Measurements from ENCODE around the gene ALG13. TPM values are rescaled to one million over a fixed set of nuclear protein-coding genes. Genes with fewer than 3 reads are reported as not detected.

Gene ALG13
- total RNA-seq, 4 donors from 2014 or later = 44.1 to 89.5 (median 53.7) TPM

- no peak for TF ChIP-seq CTCF (IDR thresholded peaks at IDR 0.05)
- DNase-seq (ENCODE audit: low spot score) (no peak), ATAC-seq (ENCODE audit: low FRiP score) (peak; percentile 19)
Observed at GRCh38 chrX:111649638-111650037, 31.3 kb upstream of the ALG13 start.

- ATAC-seq (ENCODE audit: low FRiP score) (no peak), DNase-seq (ENCODE audit: low spot score) (no peak)
- no peak for TF ChIP-seq CTCF (IDR thresholded peaks at IDR 0.05)
Observed at GRCh38 chrX:111650845-111651244, 30.1 kb upstream of the ALG13 start.

- no peak for TF ChIP-seq CTCF (IDR thresholded peaks at IDR 0.05)
- no peak for DNase-seq (ENCODE audit: low spot score)
- ATAC-seq (ENCODE audit: low FRiP score) = no peak
Observed at GRCh38 chrX:111652719-111653118, 28.3 kb upstream of the ALG13 start.

GRCh38 chrX:111661241-111661640, 19.7 kb upstream of the ALG13 start:
- no peak for DNase-seq (ENCODE audit: low spot score)
- ATAC-seq (ENCODE audit: low FRiP score) = no peak
- TF ChIP-seq CTCF (IDR thresholded peaks at IDR 0.05) = no peak

- TF ChIP-seq CTCF (IDR thresholded peaks at IDR 0.05) = no peak
- DNase-seq (ENCODE audit: low spot score) = no peak
- ATAC-seq (ENCODE audit: low FRiP score) = no peak
Observed at GRCh38 chrX:111662292-111662691, 18.7 kb upstream of the ALG13 start.

GRCh38 chrX:111671668-111672067, 9.3 kb upstream of the ALG13 start:
- DNase-seq (ENCODE audit: low spot score) (no peak), ATAC-seq (ENCODE audit: low FRiP score) (no peak)
- TF ChIP-seq CTCF (IDR thresholded peaks at IDR 0.05) = no peak

GRCh38 chrX:111687305-111687704, 6.3 kb downstream of the ALG13 start:
- no peak for ATAC-seq (ENCODE audit: low FRiP score)

More at GRCh38 chrX:111687305-111687704, 6.3 kb downstream of the ALG13 start:
- no peak for TF ChIP-seq CTCF (IDR thresholded peaks at IDR 0.05)
- no peak for DNase-seq (ENCODE audit: low spot score)

All from omental fat pad (tissue), 4 donors.